T-cell (primary cell): ENCODE data around the gene KIAA0586. TPM values are rescaled to one million over a fixed set of nuclear protein-coding genes. Genes with fewer than 3 reads are reported as not detected.
"Not testable (repeated sequence)": the region's sequence is repeated elsewhere in the genome, so short reads cannot be mapped to it uniquely, and the experiment has no call there.

ENCODE experiments used
- ATAC-seq, 4 experiments: fragments of 200-7000 bp in 3 of 4; fragments of 150-1000 bp in 1 of 4; cut with Tn5 transposase; replicated peaks in 1 of 4; 1 replicate in 3 of 4; 2 replicates in 1 of 4; pipeline ENCODE4 v1.10.0; 2021; ENCODE audit warnings: moderate library complexity in 3 of 4, mild to moderate bottlenecking in 2 of 4, moderate number of reproducible peaks in 1 of 4
- CTCF ChIA-PET, 2 donors: fragments of 300-600 bp; sonication (Branson Sonifier 250); formaldehyde crosslinking; loops; one replicate each; lab custom pipeline; 2022; ENCODE audit warnings: antibody characterized with exemption in 2 of 2; lab: Charles Lee
- POLR2A ChIA-PET, 2 donors: fragments of 300-600 bp; sonication (Branson Sonifier 250); formaldehyde crosslinking; loops; one replicate each; lab custom pipeline; 2022; ENCODE audit warnings: antibody characterized with exemption in 2 of 2; lab: Charles Lee
- DNase-seq, 35 experiments: peaks; one replicate each; pipeline versions ENCODE4 v3.0.0 to v3.0.0-alpha.2; 2013 to 2023
- H3K27ac ChIP-seq: one replicate; pipeline ENCODE4 v1.5.1; 2013; ENCODE audit warnings: low read length
- H3K27me3 ChIP-seq, 2 experiments: replicated peaks in 1 of 2; 1 replicate in 1 of 2; 2 replicates in 1 of 2; pipeline versions ENCODE4 v1.6.1 to v1.7.0; 2013; ENCODE audit warnings: low read length in 1 of 2, mixed read lengths in 1 of 2; ENCODE audit not compliant: control insufficient read depth in 2 of 2, insufficient read depth in 2 of 2; ENCODE audit errors: extremely low read depth in 1 of 2
- H3K36me3 ChIP-seq, 2 donors: 1 replicate in 1 of 2; 2 replicates in 1 of 2; pipeline versions ENCODE4 v1.6.1 to v1.7.0; 2013; ENCODE audit warnings: low read length in 1 of 2; ENCODE audit not compliant: control insufficient read depth in 2 of 2, insufficient read depth in 1 of 2; ENCODE audit errors: extremely low read depth in 1 of 2
- H3K4me1 ChIP-seq, 2 experiments: 1 replicate in 1 of 2; 2 replicates in 1 of 2; pipeline versions ENCODE4 v1.6.1 to v1.7.0; 2013; ENCODE audit warnings: low read length in 2 of 2, mixed read lengths in 1 of 2; ENCODE audit not compliant: insufficient read depth in 2 of 2, control insufficient read depth in 1 of 2; ENCODE audit errors: extremely low read depth in 1 of 2
- H3K4me3 ChIP-seq, 2 donors: 1 replicate in 1 of 2; 2 replicates in 1 of 2; pipeline versions ENCODE4 v1.5.1 to v1.7.0; 2013; ENCODE audit warnings: mild to moderate bottlenecking in 2 of 2, low read length in 1 of 2, moderate library complexity in 1 of 2; ENCODE audit not compliant: control insufficient read depth in 1 of 2; ENCODE audit errors: extremely low read depth in 1 of 2
- H3K9me3 ChIP-seq: 2 replicates; pipeline ENCODE4 v1.7.0; 2013
- H3K27ac Mint-ChIP-seq, 2 donors: one replicate each; pipeline ENCODE4 v1.8.0; 2020 to 2021; ENCODE audit warnings: mild to moderate bottlenecking in 2 of 2, mixed read lengths in 2 of 2
- H3K27me3 Mint-ChIP-seq, 2 donors: one replicate each; pipeline ENCODE4 v1.8.0; 2021 to 2022; ENCODE audit warnings: mixed read lengths in 2 of 2
- H3K36me3 Mint-ChIP-seq: one replicate; pipeline ENCODE4 v1.8.0; 2021; ENCODE audit warnings: mixed read lengths
- H3K4me1 Mint-ChIP-seq, 3 donors: one replicate each; pipeline ENCODE4 v1.8.0; 2020 to 2022; ENCODE audit warnings: mixed read lengths in 3 of 3, mild to moderate bottlenecking in 1 of 3
- H3K4me3 Mint-ChIP-seq, 3 donors: one replicate each; pipeline ENCODE4 v1.8.0; 2020 to 2022; ENCODE audit warnings: mild to moderate bottlenecking in 3 of 3, mixed read lengths in 3 of 3, moderate library complexity in 3 of 3
- H3K9me3 Mint-ChIP-seq, 3 donors: one replicate each; pipeline ENCODE4 v1.8.0; 2020 to 2022; ENCODE audit warnings: mixed read lengths in 3 of 3
- WGBS: methylation state at CpG from one replicate; pipeline ENCODE4 v1.1.5; 2013; ENCODE audit warnings: missing lambda C conversion rate; ENCODE audit not compliant: insufficient coverage; 5-methylcytosine and 5-hydroxymethylcytosine counted together
- total RNA-seq, 35 experiments: library from RNA in 6 of 35; stranded (reverse) in 6 of 35; fragments of 120-200 nt in 1 of 35; gene quantifications; one replicate each; pipeline versions ENCODE4 v1.2.1 to v1.2.4 and lab custom pipeline; 2013 to 2026

KIAA0586 gene
- total RNA-seq, 5 donors from 2014 or later (not counting 1 experiment from before 2014, with no cell fraction given), result 32.5 to 37.8 (median 33.7) TPM

DNA sequence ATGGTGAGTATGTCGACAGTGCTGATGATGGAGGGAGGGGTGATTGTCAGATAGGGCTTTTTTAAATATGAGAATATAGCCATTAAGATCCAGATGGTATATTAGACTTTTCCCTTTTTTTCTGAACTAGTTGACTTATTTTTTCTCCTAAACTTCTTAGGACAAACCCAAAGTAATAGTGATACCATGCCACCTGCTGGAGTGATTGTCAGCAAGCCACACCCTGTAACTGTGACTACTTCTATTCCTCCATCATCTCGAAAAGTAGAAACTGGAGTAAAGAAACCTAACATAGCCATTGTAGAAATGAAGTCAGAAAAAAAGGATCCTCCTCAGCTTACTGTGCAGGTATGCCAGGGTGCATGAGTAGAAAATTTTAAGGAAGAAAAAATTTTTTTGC lies 40.1 kb downstream of the KIAA0586 start:
- POLR2A ChIA-PET, result interaction anchor here in 1 of 2 donors (1.1 kb wide), 1 partner anchor 11 kb away, joined by 3 read pairs; no protein-coding TSS in a partner anchor
- Mint-ChIP-seq H3K27ac (no peak overlapping the region), H3K4me1 (no peaks in the 10 kb centered on the region), H3K4me3 (no peak overlapping the region), H3K27me3 (no peaks in the 10 kb centered on the region), H3K9me3 (no peaks in the 10 kb centered on the region), H3K36me3 (peaks cover 57% of the 10 kb centered on the region)
- H3K27ac ChIP-seq, result no peak overlapping the region
- H3K36me3 ChIP-seq, result peaks cover 7 to 56% of the 10 kb centered on the region in 2 donors
- CTCF ChIA-PET, result no interaction called here
- no peaks in the 10 kb centered on the region for H3K4me1 ChIP-seq
- H3K9me3 ChIP-seq, result no peaks in the 10 kb centered on the region
- H3K4me3 ChIP-seq, result no peak overlapping the region
- WGBS, result no CpG with 5 or more reads among the region's 2 CpGs
- DNase-seq (no peak), ATAC-seq (no peak)
- no peaks in the 10 kb centered on the region for H3K27me3 ChIP-seq

DNA sequence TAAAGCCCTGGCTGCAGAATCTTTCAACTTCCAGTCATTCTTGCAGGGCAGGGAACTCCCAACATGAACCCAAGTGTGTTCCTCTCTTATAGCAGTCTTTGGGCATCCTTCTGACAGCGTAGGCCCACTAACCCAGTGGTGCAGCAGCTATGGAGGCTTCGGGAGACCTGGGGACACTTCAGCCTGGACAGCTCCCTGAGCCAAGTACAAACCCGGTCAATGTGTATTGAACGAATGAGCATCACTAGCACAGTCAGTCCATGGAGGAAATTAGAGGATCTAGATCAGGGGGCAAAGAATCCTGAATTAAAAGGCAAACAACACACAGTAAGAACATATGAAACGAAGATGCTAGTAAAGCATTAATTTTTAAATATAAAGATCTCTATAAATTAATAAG lies 41.8 kb downstream of the KIAA0586 start:
- Mint-ChIP-seq H3K4me3 (no peak overlapping the region), H3K27me3 (no peaks in the 10 kb centered on the region), H3K4me1 (no peaks in the 10 kb centered on the region), H3K27ac (no peak overlapping the region), H3K36me3 (peaks cover 52% of the 10 kb centered on the region), H3K9me3 (no peaks in the 10 kb centered on the region)
- CTCF ChIA-PET, result no interaction called here
- ATAC-seq (no peak), DNase-seq (no peak)
- H3K36me3 ChIP-seq, result peaks cover 3 to 43% of the 10 kb centered on the region in 2 donors
- H3K27me3 ChIP-seq, result no peaks in the 10 kb centered on the region
- no peaks in the 10 kb centered on the region for H3K4me1 ChIP-seq
- POLR2A ChIA-PET, result no interaction called here
- no peaks in the 10 kb centered on the region for H3K9me3 ChIP-seq
- H3K27ac ChIP-seq, result no peak overlapping the region
- WGBS, result no CpG with 5 or more reads among the region's 5 CpGs
- H3K4me3 ChIP-seq, result no peak overlapping the region

DNA sequence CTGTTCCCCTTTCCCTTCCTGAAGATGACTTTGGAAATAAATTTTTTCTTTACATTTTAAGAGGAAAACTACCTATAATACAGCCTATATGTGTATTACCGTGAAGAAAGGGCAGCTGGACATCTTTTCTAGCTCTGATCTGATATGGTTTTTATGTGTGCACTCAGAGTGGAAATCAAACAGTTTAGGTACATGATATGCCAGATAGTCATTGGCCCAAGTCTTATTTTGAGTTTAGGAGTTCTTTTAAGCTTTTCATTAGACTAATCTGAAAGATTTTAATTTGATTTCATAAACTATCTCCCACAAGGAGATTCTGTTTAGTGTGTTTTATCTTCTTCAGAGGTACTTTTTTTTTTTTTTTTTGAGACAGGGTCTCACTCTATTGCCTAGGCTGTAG lies 48.8 kb downstream of the KIAA0586 start:
- H3K36me3 ChIP-seq, result peaks cover 0 to 37% of the 10 kb centered on the region in 2 donors
- ChIA-PET CTCF (interaction anchor here in 1 of 2 donors (0.6 kb wide), 1 partner anchor 1022 kb away, joined by 8 read pairs; no protein-coding TSS in a partner anchor), POLR2A (no interaction called here)
- no peaks in the 10 kb centered on the region for H3K9me3 ChIP-seq
- ATAC-seq (no peak), DNase-seq (no peak)
- H3K9me3 Mint-ChIP-seq, result no peaks in the 10 kb centered on the region
- H3K27ac ChIP-seq, result no peak overlapping the region
- no peak overlapping the region for H3K4me3 ChIP-seq
- no peak overlapping the region for H3K4me3 Mint-ChIP-seq
- no peaks in the 10 kb centered on the region for H3K4me1 ChIP-seq
- peaks cover 63% of the 10 kb centered on the region for H3K36me3 Mint-ChIP-seq
- H3K27ac Mint-ChIP-seq, result no peak overlapping the region
- no peaks in the 10 kb centered on the region for H3K4me1 Mint-ChIP-seq
- no peaks in the 10 kb centered on the region for H3K27me3 Mint-ChIP-seq
- H3K27me3 ChIP-seq, result no peaks in the 10 kb centered on the region
- no CpG with 5 or more reads among the region's 1 CpG for WGBS

DNA sequence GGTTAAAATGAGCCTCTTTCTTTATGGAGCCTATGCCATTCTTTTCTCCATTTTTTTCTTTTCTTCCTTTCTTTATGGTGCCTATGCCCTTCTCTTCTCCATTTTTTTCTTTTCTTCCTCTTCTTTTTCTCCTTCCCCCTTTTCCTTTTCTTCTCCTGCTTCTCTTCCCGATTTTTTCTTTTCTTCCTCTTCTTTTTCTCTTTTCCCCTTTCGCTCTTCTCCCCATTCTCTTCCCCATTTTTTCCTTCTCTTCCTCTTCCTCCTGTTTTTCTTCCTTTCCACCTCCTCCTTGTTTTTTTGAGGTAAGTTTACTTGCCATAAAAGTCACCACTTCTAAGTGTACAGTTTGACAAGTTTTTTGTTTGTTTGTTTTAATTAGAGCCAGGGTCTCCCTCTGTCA lies 50.1 kb downstream of the KIAA0586 start:
- no peak overlapping the region for H3K27ac ChIP-seq
- no peak overlapping the region for H3K4me3 ChIP-seq
- Mint-ChIP-seq H3K9me3 (no peaks in the 10 kb centered on the region), H3K27ac (no peak overlapping the region), H3K4me1 (no peaks in the 10 kb centered on the region), H3K4me3 (no peak overlapping the region), H3K36me3 (peaks cover 57% of the 10 kb centered on the region), H3K27me3 (no peaks in the 10 kb centered on the region)
- no CpG with 5 or more reads among the region's 2 CpGs for WGBS
- H3K36me3 ChIP-seq, result peaks cover 0 to 37% of the 10 kb centered on the region in 2 donors
- POLR2A ChIA-PET, result interaction anchor here in 1 of 2 donors (1.0 kb wide), 1 partner anchor 11 kb away, joined by 3 read pairs; no protein-coding TSS in a partner anchor
- no peak for ATAC-seq
- no peaks in the 10 kb centered on the region for H3K27me3 ChIP-seq
- H3K4me1 ChIP-seq, result no peaks in the 10 kb centered on the region
- H3K9me3 ChIP-seq, result no peaks in the 10 kb centered on the region
- CTCF ChIA-PET, result interaction anchor here in 1 of 2 donors (0.6 kb wide), 1 partner anchor 313 kb away, joined by 3 read pairs; no protein-coding TSS in a partner anchor
- no peak for DNase-seq

DNA sequence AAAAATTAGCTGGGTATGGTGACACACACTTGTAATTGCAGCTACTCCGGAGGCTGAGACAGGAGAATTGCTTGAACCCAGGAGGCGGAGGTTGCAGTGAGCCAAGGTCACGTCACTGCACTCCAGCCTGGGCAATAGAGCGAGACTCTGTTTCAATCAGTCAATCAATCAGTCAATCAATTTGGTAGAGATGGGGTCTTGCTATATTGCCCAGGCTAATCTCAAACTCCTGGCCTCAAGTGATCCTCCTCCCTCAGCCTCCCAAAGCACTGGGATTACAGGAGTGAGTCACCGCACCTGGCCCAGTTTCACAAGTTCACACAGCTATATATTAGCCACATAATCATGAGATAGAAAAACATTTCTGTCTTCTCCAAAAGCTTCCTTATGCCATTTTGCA lies 50.8 kb downstream of the KIAA0586 start:
- ChIA-PET POLR2A (interaction anchor here in 1 of 2 donors (1.0 kb wide), 1 partner anchor 11 kb away, joined by 3 read pairs; no protein-coding TSS in a partner anchor), CTCF (interaction anchor here in 1 of 2 donors (0.6 kb wide), 1 partner anchor 313 kb away, joined by 3 read pairs; no protein-coding TSS in a partner anchor)
- ATAC-seq, H3K4me3 ChIP-seq, H3K27ac Mint-ChIP-seq, H3K4me1 Mint-ChIP-seq, H3K4me1 ChIP-seq, H3K27ac ChIP-seq, H3K27me3 ChIP-seq, H3K27me3 Mint-ChIP-seq, DNase-seq, H3K9me3 ChIP-seq, H3K4me3 Mint-ChIP-seq, H3K9me3 Mint-ChIP-seq: not testable (repeated sequence)
- peaks cover 61% of the 10 kb centered on the region for H3K36me3 Mint-ChIP-seq
- 100% methylated on average over 2 of the region's 5 CpGs for WGBS
- peaks cover 0 to 40% of the 10 kb centered on the region in 2 donors for H3K36me3 ChIP-seq

DNA sequence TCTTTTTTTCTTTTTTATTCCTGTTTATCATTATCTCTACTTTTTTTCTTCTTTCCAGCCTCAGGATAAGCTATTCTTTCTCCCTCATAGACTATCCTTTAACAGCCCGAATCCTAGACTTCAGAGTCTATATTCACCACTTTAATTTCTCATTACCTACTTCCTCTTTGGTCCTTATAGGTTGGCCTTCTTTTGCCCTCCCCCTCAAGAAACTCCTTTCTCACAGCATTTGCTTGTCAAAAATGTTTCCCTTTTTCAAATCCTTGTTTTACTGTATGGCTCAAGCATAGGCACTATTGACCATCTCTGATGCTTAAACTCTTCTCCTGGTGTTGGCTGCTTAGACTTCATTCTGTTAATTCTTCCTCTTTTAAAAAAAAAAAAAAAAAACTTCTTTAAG lies 52.5 kb downstream of the KIAA0586 start:
- H3K4me3 ChIP-seq, result no peak overlapping the region
- H3K36me3 ChIP-seq, result peaks cover 0 to 34% of the 10 kb centered on the region in 2 donors
- peaks cover 50% of the 10 kb centered on the region for H3K36me3 Mint-ChIP-seq
- H3K4me1 ChIP-seq, result no peaks in the 10 kb centered on the region
- no peak overlapping the region for H3K27ac Mint-ChIP-seq
- H3K27me3 ChIP-seq, result no peaks in the 10 kb centered on the region
- ChIA-PET POLR2A (interaction anchor here in 1 of 2 donors (0.5 kb wide), 1 partner anchor 202 kb away, joined by 4 read pairs; no protein-coding TSS in a partner anchor), CTCF (interaction anchor here (0.7 to 0.8 kb wide), 2 partner anchors 107 to 329 kb away, joined by 3 read pairs; no protein-coding TSS in a partner anchor)
- H3K27ac ChIP-seq, result no peak overlapping the region
- no peak for ATAC-seq
- DNase-seq, result no peak
- H3K9me3 ChIP-seq, result no peaks in the 10 kb centered on the region
- H3K4me3 Mint-ChIP-seq, result no peak overlapping the region
- no peaks in the 10 kb centered on the region for H3K9me3 Mint-ChIP-seq
- H3K27me3 Mint-ChIP-seq, result no peaks in the 10 kb centered on the region
- no peaks in the 10 kb centered on the region for H3K4me1 Mint-ChIP-seq
- 100% methylated on average over 1 of the region's 1 CpG for WGBS
